Activated CD8-positive, alpha-beta T cell treated with anti-CD3 and anti-CD28 coated beads for 36 hours (primary cell): ENCODE results near the gene FRMD6. TPM values are rescaled to one million over a fixed set of nuclear protein-coding genes. Genes with fewer than 3 reads are reported as not detected.
A peak's percentile ranks its signal among the peaks of the same experiment; 100 is the strongest.
"Not testable (repeated sequence)": the region's sequence is repeated elsewhere in the genome, so short reads cannot be mapped to it uniquely, and the experiment has no call there.

Experiments used
- ATAC-seq: fragments of 200-7000 bp; cut with Tn5 transposase; one replicate; pipeline ENCODE4 v1.10.0; 2021; ENCODE audit warnings: mild to moderate bottlenecking, moderate library complexity
- CTCF ChIA-PET: fragments of 350-600 bp; sonication (Branson Sonifier 250); formaldehyde crosslinking; loops from one replicate; lab custom pipeline; 2021; ENCODE audit warnings: antibody characterized with exemption; lab: Charles Lee
- POLR2A ChIA-PET: fragments of 350-600 bp; sonication (Branson Sonifier 250); formaldehyde crosslinking; loops from one replicate; lab custom pipeline; 2021; ENCODE audit warnings: antibody characterized with exemption; lab: Charles Lee
- DNase-seq: peaks from one replicate; pipeline ENCODE4 v3.0.0-alpha.2; 2020
- H3K27ac Mint-ChIP-seq: one replicate; pipeline ENCODE4 v1.8.0; 2021; ENCODE audit warnings: mild to moderate bottlenecking, mixed read lengths
- H3K27me3 Mint-ChIP-seq: one replicate; pipeline ENCODE4 v1.8.0; 2021; ENCODE audit warnings: mixed read lengths
- H3K36me3 Mint-ChIP-seq: one replicate; pipeline ENCODE4 v1.8.0; 2021; ENCODE audit warnings: low read depth, mixed read lengths
- H3K4me1 Mint-ChIP-seq: one replicate; pipeline ENCODE4 v1.8.0; 2021; ENCODE audit warnings: low read depth, mixed read lengths
- H3K4me3 Mint-ChIP-seq: one replicate; pipeline ENCODE4 v1.8.0; 2021; ENCODE audit warnings: mild to moderate bottlenecking, moderate library complexity, mixed read lengths
- H3K9me3 Mint-ChIP-seq: one replicate; pipeline ENCODE4 v1.8.0; 2021; ENCODE audit warnings: mixed read lengths
- intact Hi-C: fragments of 100-400 bp; cut with micrococcal nuclease; formaldehyde crosslinking; loops from one replicate; pipeline ENCODE4 v1.10.0; 2022
- total RNA-seq, 2 experiments: library from RNA; stranded (reverse); gene quantifications; one replicate each; pipeline ENCODE4 v1.2.3, GENCODE V29; 2021
- TF ChIP-seq, protein P1 (sequence below): fragments of 200-600 bp; IDR thresholded peaks from one replicate; pipeline ENCODE4 v1.8.0; 2022; ENCODE audit warnings: antibody characterized with exemption, mild to moderate bottlenecking

The FRMD6 gene
- total RNA-seq, 2 experiments from 2014 or later, result 2.7 to 4.9 TPM

- no peaks in the 10 kb centered on the region for H3K9me3 Mint-ChIP-seq
- no peak overlapping the region for H3K4me3 Mint-ChIP-seq
- CTCF ChIA-PET, result interaction anchor here (1.3 kb wide), 1 partner anchor 450 kb away, joined by 4 read pairs; no protein-coding TSS in a partner anchor
- no peaks in the 10 kb centered on the region for H3K36me3 Mint-ChIP-seq
- TF ChIP-seq, protein P1, sequence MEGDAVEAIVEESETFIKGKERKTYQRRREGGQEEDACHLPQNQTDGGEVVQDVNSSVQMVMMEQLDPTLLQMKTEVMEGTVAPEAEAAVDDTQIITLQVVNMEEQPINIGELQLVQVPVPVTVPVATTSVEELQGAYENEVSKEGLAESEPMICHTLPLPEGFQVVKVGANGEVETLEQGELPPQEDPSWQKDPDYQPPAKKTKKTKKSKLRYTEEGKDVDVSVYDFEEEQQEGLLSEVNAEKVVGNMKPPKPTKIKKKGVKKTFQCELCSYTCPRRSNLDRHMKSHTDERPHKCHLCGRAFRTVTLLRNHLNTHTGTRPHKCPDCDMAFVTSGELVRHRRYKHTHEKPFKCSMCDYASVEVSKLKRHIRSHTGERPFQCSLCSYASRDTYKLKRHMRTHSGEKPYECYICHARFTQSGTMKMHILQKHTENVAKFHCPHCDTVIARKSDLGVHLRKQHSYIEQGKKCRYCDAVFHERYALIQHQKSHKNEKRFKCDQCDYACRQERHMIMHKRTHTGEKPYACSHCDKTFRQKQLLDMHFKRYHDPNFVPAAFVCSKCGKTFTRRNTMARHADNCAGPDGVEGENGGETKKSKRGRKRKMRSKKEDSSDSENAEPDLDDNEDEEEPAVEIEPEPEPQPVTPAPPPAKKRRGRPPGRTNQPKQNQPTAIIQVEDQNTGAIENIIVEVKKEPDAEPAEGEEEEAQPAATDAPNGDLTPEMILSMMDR, result no peak
- H3K4me1 Mint-ChIP-seq, result no peaks in the 10 kb centered on the region
- no peak for ATAC-seq
- intact Hi-C loops, result no loop called here
- no peak overlapping the region for H3K27ac Mint-ChIP-seq
- POLR2A ChIA-PET, result interaction anchor here (0.6 kb wide), 1 partner anchor 36 kb away, joined by 4 read pairs; no protein-coding TSS in a partner anchor
- no peak for DNase-seq
- H3K27me3 Mint-ChIP-seq, result peaks cover 5% of the 10 kb centered on the region
Observed at GRCh38 chr14:51733147-51733546, 81.4 kb downstream of the FRMD6 start.

GRCh38 chr14:51735851-51736250, 84.1 kb downstream of the FRMD6 start:
- no peak for DNase-seq
- H3K27me3 Mint-ChIP-seq, result peaks cover 5% of the 10 kb centered on the region
- TF ChIP-seq, protein P1, result no peak
- no peaks in the 10 kb centered on the region for H3K36me3 Mint-ChIP-seq
- ATAC-seq, result no peak
- no peaks in the 10 kb centered on the region for H3K4me1 Mint-ChIP-seq
- no peaks in the 10 kb centered on the region for H3K9me3 Mint-ChIP-seq
- intact Hi-C loops, result no loop called here
- no peak overlapping the region for H3K27ac Mint-ChIP-seq
- ChIA-PET POLR2A (no interaction called here), CTCF (no interaction called here)
- no peak overlapping the region for H3K4me3 Mint-ChIP-seq

DNA sequence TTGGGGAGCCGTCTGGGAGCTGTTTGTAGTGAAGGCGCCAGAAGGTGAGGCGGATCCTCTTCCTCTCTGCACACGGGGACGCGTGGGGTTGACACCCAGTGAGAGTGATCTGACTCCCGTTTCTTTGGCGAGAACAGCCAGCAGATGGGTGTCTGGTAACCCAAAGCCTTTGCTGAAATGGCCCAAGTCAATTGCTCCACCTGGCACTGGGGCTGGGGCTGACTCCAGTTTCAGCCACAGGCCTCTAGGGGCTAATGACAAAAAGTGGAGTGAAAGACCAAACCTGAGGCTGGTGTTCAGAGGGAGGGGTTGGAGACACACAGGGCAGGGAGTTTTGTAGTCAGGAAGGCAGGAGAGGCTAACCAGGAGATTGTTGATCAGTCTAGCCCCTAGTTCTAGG, 87.0 kb downstream of the FRMD6 start:
- DNase-seq (no peak), ATAC-seq (no peak)
- H3K4me3 Mint-ChIP-seq, result no peak overlapping the region
- CTCF ChIA-PET, result interaction anchor here (0.6 kb wide), 1 partner anchor 8 kb away, joined by 3 read pairs; no protein-coding TSS in a partner anchor
- intact Hi-C loops, result no loop called here
- no peak overlapping the region for H3K27ac Mint-ChIP-seq
- H3K27me3 Mint-ChIP-seq, result peaks cover 4% of the 10 kb centered on the region
- no peaks in the 10 kb centered on the region for H3K36me3 Mint-ChIP-seq
- no peaks in the 10 kb centered on the region for H3K4me1 Mint-ChIP-seq
- no peaks in the 10 kb centered on the region for H3K9me3 Mint-ChIP-seq
- POLR2A ChIA-PET, result interaction anchor here (1.5 kb wide), 1 partner anchor 86 kb away, joined by 3 read pairs; no protein-coding TSS in a partner anchor
- TF ChIP-seq, protein P1, result no peak

- intact Hi-C loops, result no loop called here
Observed at GRCh38 chr14:51743588-51744000, 91.9 kb downstream of the FRMD6 start.

DNA sequence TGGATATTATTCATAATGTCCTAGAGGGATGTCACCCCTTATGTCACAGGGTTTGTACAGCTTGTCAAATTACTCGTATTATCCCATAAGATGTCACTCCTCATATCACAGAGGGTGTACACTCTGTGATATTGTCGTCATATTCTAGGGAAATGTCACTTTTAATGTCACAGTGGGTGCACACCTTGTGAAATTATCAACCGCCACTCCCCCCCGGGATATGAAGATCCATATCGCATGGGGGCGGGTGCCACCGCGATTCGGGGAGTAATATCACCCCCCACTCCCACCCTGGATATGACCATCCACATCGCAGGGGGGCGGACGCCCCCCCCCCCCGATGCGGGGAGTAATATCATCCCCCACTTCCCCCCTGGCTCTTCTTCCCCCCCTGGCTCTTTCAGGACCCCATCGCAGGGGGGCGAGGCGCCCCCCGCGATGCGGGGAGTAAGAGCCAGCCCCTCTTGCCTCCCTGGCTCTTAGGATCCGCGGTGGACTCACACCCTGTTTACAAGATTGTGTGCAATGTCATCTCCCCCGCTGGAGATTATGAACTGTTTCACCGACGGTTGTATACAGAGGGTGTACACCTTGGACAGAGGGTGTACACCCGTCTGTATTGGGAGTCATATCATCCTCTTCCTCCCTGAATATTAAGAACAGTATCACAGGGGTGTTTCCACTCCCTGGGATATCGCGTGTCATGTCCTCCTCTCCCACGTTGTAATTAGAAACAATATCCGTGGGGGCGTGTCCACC, 92.8 kb downstream of the FRMD6 start:
- H3K27me3 Mint-ChIP-seq, result no peaks in the 10 kb centered on the region
- DNase-seq (peak; percentile 46), ATAC-seq (peak; percentile 76)
- H3K4me1 Mint-ChIP-seq, result no peaks in the 10 kb centered on the region
- no peak overlapping the region for H3K4me3 Mint-ChIP-seq
- ChIA-PET POLR2A (no interaction called here), CTCF (no interaction called here)
- intact Hi-C loops, result no loop called here
- H3K9me3 Mint-ChIP-seq, result no peaks in the 10 kb centered on the region
- H3K36me3 Mint-ChIP-seq, result no peaks in the 10 kb centered on the region
- TF ChIP-seq, protein P1, result no peak
- no peak overlapping the region for H3K27ac Mint-ChIP-seq

More at GRCh38 chr14:51743588-51744000, 91.9 kb downstream of the FRMD6 start:
- no peaks in the 10 kb centered on the region for H3K36me3 Mint-ChIP-seq
- no peaks in the 10 kb centered on the region for H3K9me3 Mint-ChIP-seq
- no peak overlapping the region for H3K27ac Mint-ChIP-seq
- H3K27me3 Mint-ChIP-seq, result no peaks in the 10 kb centered on the region
- TF ChIP-seq, protein P1, result no peak
- CTCF ChIA-PET, result no interaction called here
- no peak overlapping the region for H3K4me3 Mint-ChIP-seq
- DNase-seq (peak; percentile 27), ATAC-seq (peak; percentile 66)
- POLR2A ChIA-PET, result no interaction called here
- no peaks in the 10 kb centered on the region for H3K4me1 Mint-ChIP-seq

DNA sequence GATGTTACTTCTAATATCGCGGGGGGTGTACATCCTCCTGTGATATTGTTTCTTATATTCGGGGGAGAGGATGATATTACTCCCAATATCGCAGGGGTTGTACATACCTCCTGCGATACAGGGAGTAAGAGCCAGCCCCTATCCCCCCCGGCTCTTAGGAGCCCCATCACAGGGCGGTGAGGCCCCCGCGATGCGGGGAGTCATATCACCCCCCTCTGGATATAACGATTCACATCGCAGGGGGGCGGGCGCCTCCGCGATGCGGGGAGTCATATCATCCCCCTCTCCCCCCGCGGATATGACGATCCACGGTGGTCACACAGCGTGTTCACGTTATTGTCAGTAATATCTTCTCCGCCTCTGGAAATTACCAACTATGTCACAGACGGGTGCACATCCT, 95.1 kb downstream of the FRMD6 start:
- H3K36me3 Mint-ChIP-seq, POLR2A ChIA-PET, H3K4me3 Mint-ChIP-seq, H3K27ac Mint-ChIP-seq, H3K27me3 Mint-ChIP-seq, ATAC-seq, CTCF ChIA-PET, H3K9me3 Mint-ChIP-seq, intact Hi-C loops, H3K4me1 Mint-ChIP-seq: not testable (repeated sequence)
- DNase-seq, result peak; percentile 36
